ENCODE measurements around the gene FAM13B. TPM values are rescaled to one million over a fixed set of nuclear protein-coding genes. Genes with fewer than 3 reads are reported as not detected.

FAM13B gene
- total RNA-seq, 4 donors from 2014 or later: 50.0 to 73.1 (median 53.6) TPM

DNA sequence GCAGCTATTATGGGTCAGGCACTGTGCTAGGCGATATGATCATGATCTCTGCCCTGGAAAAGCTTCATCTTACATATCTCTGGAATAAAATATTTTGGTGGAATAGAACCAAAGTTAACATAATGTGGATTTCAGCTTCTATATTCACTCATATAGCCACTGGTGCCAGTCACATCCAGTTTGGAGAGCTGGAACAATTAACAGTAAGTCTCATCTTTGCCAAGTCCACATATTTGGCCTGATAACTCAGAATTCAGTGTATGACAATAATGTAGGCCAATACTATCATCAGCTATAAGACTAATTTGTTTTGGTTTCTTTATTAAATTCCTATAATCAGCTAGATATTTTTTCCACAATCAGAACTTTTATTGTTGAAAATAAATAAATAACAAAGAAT is 5.9 kb upstream of the FAM13B start:
- Histone ChIP-seq H3K9me3 (no peaks in the 10 kb centered on the region), H3K27me3 (no peaks in the 10 kb centered on the region), H3K4me1 (peaks cover 4 to 15% (median 10%) of the 10 kb centered on the region in 4 donors), H3K36me3 (no peaks in the 10 kb centered on the region), H3K4me3 (no peak overlapping the region), H3K27ac (replicated peaks in 1 of 4) (peak overlapping the region in 1 of 4 donors; percentile 17)
- 72% methylated on average over 1 of the region's 1 CpG for WGBS
- intact Hi-C loops (cut with DNase I): loop anchor here (5.0 to 10.0 kb wide), 2 partner anchors 93 to 264 kb away; no protein-coding TSS in a partner anchor
- TF ChIP-seq POLR2AphosphoS5 (IDR thresholded peaks at IDR 0.05): no peak
- TF ChIP-seq, protein P1, sequence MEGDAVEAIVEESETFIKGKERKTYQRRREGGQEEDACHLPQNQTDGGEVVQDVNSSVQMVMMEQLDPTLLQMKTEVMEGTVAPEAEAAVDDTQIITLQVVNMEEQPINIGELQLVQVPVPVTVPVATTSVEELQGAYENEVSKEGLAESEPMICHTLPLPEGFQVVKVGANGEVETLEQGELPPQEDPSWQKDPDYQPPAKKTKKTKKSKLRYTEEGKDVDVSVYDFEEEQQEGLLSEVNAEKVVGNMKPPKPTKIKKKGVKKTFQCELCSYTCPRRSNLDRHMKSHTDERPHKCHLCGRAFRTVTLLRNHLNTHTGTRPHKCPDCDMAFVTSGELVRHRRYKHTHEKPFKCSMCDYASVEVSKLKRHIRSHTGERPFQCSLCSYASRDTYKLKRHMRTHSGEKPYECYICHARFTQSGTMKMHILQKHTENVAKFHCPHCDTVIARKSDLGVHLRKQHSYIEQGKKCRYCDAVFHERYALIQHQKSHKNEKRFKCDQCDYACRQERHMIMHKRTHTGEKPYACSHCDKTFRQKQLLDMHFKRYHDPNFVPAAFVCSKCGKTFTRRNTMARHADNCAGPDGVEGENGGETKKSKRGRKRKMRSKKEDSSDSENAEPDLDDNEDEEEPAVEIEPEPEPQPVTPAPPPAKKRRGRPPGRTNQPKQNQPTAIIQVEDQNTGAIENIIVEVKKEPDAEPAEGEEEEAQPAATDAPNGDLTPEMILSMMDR (IDR thresholded peaks at IDR 0.05): no peak
- DNase-seq (ENCODE audit: extremely low spot score): no peak

DNA sequence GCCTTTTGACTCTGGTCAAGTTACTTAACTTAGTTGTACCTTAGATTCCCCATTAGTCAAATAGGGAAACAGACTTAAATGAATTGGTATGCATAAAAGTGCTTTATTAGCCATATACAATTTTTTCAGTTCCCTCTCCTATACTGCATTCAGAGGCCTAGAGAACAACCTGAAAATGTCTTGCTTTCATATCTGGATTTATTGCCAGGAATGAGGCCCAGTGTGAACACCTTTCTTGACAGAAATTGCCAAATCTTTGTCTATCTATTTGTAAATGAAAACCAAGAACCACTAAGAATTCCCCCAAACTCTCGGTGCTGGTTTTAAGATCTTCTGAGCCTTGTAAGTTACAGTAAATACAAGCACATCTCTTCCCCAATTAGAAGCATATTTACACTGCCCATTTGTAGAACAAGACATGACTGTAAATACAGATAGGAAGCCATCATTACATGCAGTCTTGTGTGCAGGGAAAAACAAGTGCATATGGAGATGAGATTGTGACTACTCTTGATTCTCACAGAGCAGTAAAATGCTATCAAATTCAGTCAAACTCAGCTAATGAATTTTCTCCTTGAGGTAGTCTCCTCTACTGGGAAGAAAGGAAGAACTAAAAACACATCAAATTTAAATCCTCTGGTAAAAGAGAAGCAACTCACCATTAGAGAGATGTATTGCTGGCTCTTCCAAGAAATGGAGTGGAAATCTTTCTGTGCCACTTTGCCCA is 5.2 kb upstream of the FAM13B start:
- WGBS: 94% methylated on average over 1 of the region's 1 CpG
- DNase-seq (ENCODE audit: extremely low spot score): no peak
- Histone ChIP-seq H3K9me3 (no peaks in the 10 kb centered on the region), H3K4me1 (peaks cover 4 to 22% (median 16%) of the 10 kb centered on the region in 4 donors), H3K36me3 (no peaks in the 10 kb centered on the region), H3K4me3 (no peak overlapping the region), H3K27me3 (no peaks in the 10 kb centered on the region), H3K27ac (replicated peaks in 1 of 4) (no peak overlapping the region)
- intact Hi-C loops (cut with DNase I): loop anchor here (2.0 to 10.0 kb wide), 3 partner anchors 31 to 263 kb away; no protein-coding TSS in a partner anchor
- TF ChIP-seq EP300 (IDR thresholded peaks at IDR 0.05) (no peak), POLR2AphosphoS5 (IDR thresholded peaks at IDR 0.05) (no peak), POLR2A (IDR thresholded peaks at IDR 0.05; ENCODE audit: low read depth) (no peak)
- TF ChIP-seq, protein P1 (IDR thresholded peaks at IDR 0.05): no peak

DNA sequence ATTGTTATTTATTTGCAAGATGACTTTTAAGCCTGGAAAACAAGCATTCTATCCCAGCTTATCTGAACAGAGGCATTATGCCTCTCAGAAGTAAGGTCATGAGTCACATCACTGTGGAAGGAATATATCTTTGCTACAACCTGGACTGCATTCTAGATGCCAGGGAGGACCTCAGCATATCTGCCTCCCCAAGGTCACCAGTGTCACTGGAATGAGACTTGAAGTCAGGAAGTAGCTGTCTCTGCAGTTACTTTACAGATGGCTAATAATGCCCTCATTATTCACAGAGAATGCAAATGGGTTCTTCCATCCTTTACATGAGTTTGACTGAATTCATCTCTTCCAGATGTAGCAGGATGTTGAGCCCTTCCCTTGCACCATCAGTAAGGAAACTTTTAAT is 4.4 kb upstream of the FAM13B start:
- no peak for TF ChIP-seq POLR2AphosphoS5 (IDR thresholded peaks at IDR 0.05)
- TF ChIP-seq POLR2A (IDR thresholded peaks at IDR 0.05; ENCODE audit: low read depth): no peak
- TF ChIP-seq EP300 (IDR thresholded peaks at IDR 0.05): no peak
- TF ChIP-seq, protein P1 (IDR thresholded peaks at IDR 0.05): no peak
- Histone ChIP-seq H3K9me3 (no peaks in the 10 kb centered on the region), H3K4me3 (no peak overlapping the region), H3K27me3 (no peaks in the 10 kb centered on the region), H3K27ac (replicated peaks in 1 of 4) (no peak overlapping the region), H3K4me1 (peaks cover 4 to 22% (median 16%) of the 10 kb centered on the region in 4 donors), H3K36me3 (no peaks in the 10 kb centered on the region)
- no peak for DNase-seq (ENCODE audit: extremely low spot score)
- intact Hi-C loops (cut with DNase I): loop anchor here (2.0 to 10.0 kb wide), 3 partner anchors 32 to 262 kb away; no protein-coding TSS in a partner anchor

DNA sequence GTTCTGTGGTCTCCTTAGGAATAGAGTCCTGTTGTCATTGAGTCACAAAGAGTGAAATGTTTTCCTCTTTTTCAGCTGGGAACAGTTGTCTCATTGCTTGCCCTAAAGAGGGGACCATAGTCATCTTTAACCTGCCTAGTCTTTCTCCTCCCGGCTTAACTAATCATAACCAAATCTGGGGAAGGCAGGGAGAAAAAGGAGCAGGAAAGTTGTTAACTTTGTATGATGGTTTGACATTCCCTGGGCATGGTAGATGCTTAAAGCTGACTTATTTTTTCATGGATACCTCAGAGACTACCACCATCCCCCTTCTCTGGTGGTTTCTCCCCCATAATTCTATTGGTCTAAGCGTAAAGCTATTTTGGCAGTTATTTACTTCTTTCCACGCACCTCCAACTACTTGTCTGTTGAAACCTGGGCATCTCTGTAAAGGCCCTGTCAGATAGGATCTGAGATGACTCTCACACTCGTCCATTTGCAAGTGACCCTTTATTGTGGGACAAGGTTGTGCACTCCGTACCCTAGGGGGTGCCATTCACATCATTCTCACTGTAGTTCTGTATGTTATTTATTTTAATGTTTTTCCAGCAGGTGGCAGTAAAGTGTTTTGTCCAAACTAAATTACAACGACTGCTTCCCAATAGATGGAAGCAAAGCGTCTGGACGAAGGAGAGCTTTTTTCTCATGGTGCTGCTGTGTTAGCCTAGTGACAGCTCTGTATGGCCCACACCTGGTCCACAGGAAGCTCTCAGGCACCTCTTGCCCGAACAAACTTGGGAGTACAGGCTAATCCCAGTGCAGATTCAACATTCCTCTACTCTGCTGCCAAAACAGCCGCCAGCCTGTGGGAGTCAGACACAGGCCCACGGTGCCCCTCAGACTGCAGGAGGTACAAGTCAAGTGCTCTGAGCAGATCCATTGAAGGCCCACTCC is 3.0 kb upstream of the FAM13B start:
- Histone ChIP-seq H3K4me3 (no peak overlapping the region), H3K4me1 (peaks cover 12 to 34% (median 26%) of the 10 kb centered on the region in 4 donors), H3K27ac (replicated peaks in 1 of 4) (peak overlapping the region; percentile 57 to 63 (median 62)), H3K27me3 (no peaks in the 10 kb centered on the region), H3K36me3 (no peaks in the 10 kb centered on the region), H3K9me3 (no peaks in the 10 kb centered on the region)
- TF ChIP-seq POLR2A (IDR thresholded peaks at IDR 0.05; ENCODE audit: low read depth): no peak
- TF ChIP-seq, protein P1 (IDR thresholded peaks at IDR 0.05): peak; percentile 79 to 84 (median 81)
- peak in 1 of 2 donors; percentile 33 for TF ChIP-seq POLR2AphosphoS5 (IDR thresholded peaks at IDR 0.05)
- TF ChIP-seq EP300 (IDR thresholded peaks at IDR 0.05): no peak
- no peak for DNase-seq (ENCODE audit: extremely low spot score)
- WGBS: 33% methylated on average over 11 of the region's 11 CpGs
- intact Hi-C loops (cut with DNase I): loop anchor here (2.0 to 10.0 kb wide), 3 partner anchors 33 to 261 kb away; no protein-coding TSS in a partner anchor

All from esophagus muscularis mucosa (tissue), 4 donors.